Measurements from ENCODE around the gene RBMS1. TPM values are rescaled to one million over a fixed set of nuclear protein-coding genes. Genes with fewer than 3 reads are reported as not detected.

Gene RBMS1
- total RNA-seq, 1 experiment from 2014 or later: 77.5 TPM

- Mint-ChIP-seq H3K36me3 (ENCODE audit: insufficient read depth in 1 of 3, low read depth in 3 of 3) (peaks cover 2 to 35% (median 24%) of the 10 kb centered on the region in 3 experiments; a peak in 5 of 7 replicates), H3K4me3 (no peak overlapping the region), H3K4me1 (peaks cover 0 to under 1% of the 10 kb centered on the region in 2 experiments; a peak in 2 of 4 replicates), H3K27ac (no peak overlapping the region), H3K9me3 (no peaks in the 10 kb centered on the region), H3K27me3 (ENCODE audit: low read depth) (no peaks in the 10 kb centered on the region)
- H4K20me1 ChIP-seq (ENCODE audit: control insufficient read depth, insufficient read depth, insufficient read length): no peaks in the 10 kb centered on the region
- no peaks in the 10 kb centered on the region for H3K27me3 ChIP-seq (ENCODE audit: insufficient read depth, low read length)
- H2BK15ac ChIP-seq (ENCODE audit: low read depth, low read length): no peak overlapping the region
- no peak overlapping the region for H3K56ac ChIP-seq (ENCODE audit: insufficient read length, low read depth, low read length)
- H2BK20ac ChIP-seq (ENCODE audit: low read depth, low read length, poor library complexity, severe bottlenecking): no peak overlapping the region
- H3K4me2 ChIP-seq (ENCODE audit: insufficient read depth, insufficient read length, low read length): no peak overlapping the region
- H3K4me1 ChIP-seq (ENCODE audit: insufficient read depth, low read length): no peaks in the 10 kb centered on the region
- no peak overlapping the region for H4K5ac ChIP-seq (ENCODE audit: insufficient read length, low read depth, low read length)
- no peaks in the 10 kb centered on the region for H3K79me1 ChIP-seq (ENCODE audit: insufficient read depth, low read depth, low read length, poor library complexity, severe bottlenecking)
- H3K18ac ChIP-seq (ENCODE audit: insufficient read length, low read depth, low read length): no peak overlapping the region
- no peak overlapping the region for H2AFZ ChIP-seq (ENCODE audit: low read length)
- no peak overlapping the region for H3K14ac ChIP-seq (ENCODE audit: insufficient read depth, low read length)
- H3K9me3 ChIP-seq (ENCODE audit: control insufficient read depth, low read depth, low read length): no peaks in the 10 kb centered on the region
- H4K91ac ChIP-seq (ENCODE audit: insufficient read length, low read depth, low read length): no peak overlapping the region
- H3T11ph ChIP-seq (ENCODE audit: low read length): no peak overlapping the region
- DNase-seq: no peak
- no peak overlapping the region for H3K4ac ChIP-seq (ENCODE audit: low read depth, low read length)
- no peak overlapping the region for H3K9ac ChIP-seq (ENCODE audit: extremely low read depth, insufficient read length, low read length)
- no peak for TF ChIP-seq CTCF (conservative IDR thresholded peaks at IDR 0.05)
- H3K27ac ChIP-seq (ENCODE audit: insufficient read length, low read depth, low read length): no peak overlapping the region
- no peaks in the 10 kb centered on the region for H3K23me2 ChIP-seq (ENCODE audit: insufficient read length, low read depth, low read length, poor library complexity, severe bottlenecking)
- H2BK120ac ChIP-seq (ENCODE audit: low read depth, low read length, poor library complexity, severe bottlenecking): no peak overlapping the region
- no peak overlapping the region for H3K23ac ChIP-seq (ENCODE audit: insufficient read length, low read depth, low read length)
- no peak overlapping the region for H4K8ac ChIP-seq (replicated peaks; ENCODE audit: insufficient read length, low read depth, low read length)
- H2BK12ac ChIP-seq (ENCODE audit: insufficient read length, low read depth, low read length): no peak overlapping the region
- no peaks in the 10 kb centered on the region for H3K79me2 ChIP-seq (ENCODE audit: insufficient read depth, low read length)
- H2BK5ac ChIP-seq (ENCODE audit: insufficient read length, low read length): no peak overlapping the region
- H2AK5ac ChIP-seq (ENCODE audit: insufficient read length, low read length): no peak overlapping the region
These were observed 209.9 kb downstream of the RBMS1 start for GRCh38 chr2:160283675-160284074.

All from H9 (cell line).